ENCODE data around the gene SUZ12.
"Not testable (repeated sequence)": the region's sequence is repeated elsewhere in the genome, so short reads cannot be mapped to it uniquely, and the experiment has no call there.

The SUZ12 gene

GRCh38 chr17:32042266-32042665, 105.5 kb downstream of the SUZ12 start:
- DNase-seq, result not testable (repeated sequence)

DNA sequence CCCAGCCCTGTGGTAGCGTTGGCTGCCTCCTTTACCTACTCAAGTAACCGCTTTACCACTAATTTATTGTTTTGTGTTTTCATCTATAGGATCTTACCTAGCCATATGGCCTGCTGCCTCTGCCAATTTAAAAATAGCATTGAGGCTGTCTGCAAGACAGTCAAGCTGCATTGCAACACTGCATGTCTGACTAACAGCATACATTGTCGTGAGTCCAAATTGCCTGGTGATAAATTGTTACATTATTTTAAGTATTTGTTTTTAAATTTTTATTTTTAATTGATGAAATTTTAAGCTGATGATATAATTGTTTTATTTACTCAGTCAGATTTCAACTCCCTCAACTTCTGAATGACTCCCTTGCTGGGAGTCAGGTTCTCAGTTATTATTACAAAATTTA, 108.8 kb downstream of the SUZ12 start:
- DNase-seq, result not testable (repeated sequence)

DNA sequence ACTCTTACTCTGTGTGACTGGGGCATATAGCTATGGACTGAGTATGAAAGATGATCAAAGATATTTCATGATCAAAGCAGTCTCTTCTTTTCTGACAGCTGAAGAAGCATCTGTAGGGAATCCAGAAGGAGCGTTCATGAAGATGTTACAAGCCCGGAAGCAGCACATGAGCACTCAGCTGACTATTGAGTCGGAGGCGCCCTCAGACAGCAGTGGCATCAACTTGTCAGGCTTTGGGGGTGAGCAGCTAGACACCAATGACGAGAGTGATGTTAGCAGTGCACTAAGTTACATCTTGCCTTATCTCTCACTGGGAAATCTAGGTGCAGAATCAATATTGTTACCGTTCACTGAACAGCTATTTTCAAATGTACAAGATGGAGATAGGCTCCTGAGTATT, 110.9 kb downstream of the SUZ12 start:
- DNase-seq, result not testable (repeated sequence)
